ENCODE results near the gene NAP1L4. TPM values are rescaled to one million over a fixed set of nuclear protein-coding genes. Genes with fewer than 3 reads are reported as not detected.

The NAP1L4 gene
- total RNA-seq, 1 donor from 2014 or later, result 224 TPM

DNA sequence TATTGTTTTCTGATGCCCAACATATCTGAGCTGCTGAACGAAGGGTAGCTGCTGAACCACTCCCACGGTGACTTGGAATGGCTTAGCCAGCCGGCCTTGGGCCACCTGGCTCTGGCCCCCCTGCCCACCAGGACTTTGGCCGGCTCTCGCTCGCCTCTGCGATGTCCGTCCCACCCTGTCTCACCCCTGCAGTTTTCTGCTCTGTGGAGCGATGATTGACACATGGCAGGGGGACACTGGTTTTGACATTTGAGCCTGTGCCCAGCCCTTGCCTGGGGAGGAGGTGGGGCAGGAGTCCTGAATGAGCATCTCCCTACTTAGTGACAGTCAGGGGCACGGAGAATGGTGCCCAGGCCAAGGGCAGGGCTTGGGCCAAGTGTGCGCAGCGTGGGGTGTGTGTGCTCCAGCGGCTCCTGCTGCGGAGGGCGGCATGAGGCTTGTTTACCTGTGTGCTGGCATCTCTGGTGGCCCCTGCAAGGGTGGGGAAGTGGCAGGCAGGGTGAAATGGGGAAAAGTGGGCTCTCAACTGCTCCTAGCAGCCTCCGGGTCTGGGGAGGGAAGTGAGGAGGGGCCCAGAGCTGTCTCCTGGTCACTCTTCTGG lies 90.8 kb downstream of the NAP1L4 start:
- Mint-ChIP-seq H3K27me3 (ENCODE audit: low read depth) (no peaks in the 10 kb centered on the region), H3K36me3 (ENCODE audit: low read depth) (no peaks in the 10 kb centered on the region), H3K27ac (ENCODE audit: unreplicated experiment) (peak overlapping the region; percentile 84), H3K4me1 (peaks cover 37% of the 10 kb centered on the region), H3K9me3 (peaks cover 3% of the 10 kb centered on the region), H3K4me3 (peak overlapping the region; percentile 71)
- DNase-seq (ENCODE audit: low read depth, low spot score), result no peak
- TF ChIP-seq, protein P1, sequence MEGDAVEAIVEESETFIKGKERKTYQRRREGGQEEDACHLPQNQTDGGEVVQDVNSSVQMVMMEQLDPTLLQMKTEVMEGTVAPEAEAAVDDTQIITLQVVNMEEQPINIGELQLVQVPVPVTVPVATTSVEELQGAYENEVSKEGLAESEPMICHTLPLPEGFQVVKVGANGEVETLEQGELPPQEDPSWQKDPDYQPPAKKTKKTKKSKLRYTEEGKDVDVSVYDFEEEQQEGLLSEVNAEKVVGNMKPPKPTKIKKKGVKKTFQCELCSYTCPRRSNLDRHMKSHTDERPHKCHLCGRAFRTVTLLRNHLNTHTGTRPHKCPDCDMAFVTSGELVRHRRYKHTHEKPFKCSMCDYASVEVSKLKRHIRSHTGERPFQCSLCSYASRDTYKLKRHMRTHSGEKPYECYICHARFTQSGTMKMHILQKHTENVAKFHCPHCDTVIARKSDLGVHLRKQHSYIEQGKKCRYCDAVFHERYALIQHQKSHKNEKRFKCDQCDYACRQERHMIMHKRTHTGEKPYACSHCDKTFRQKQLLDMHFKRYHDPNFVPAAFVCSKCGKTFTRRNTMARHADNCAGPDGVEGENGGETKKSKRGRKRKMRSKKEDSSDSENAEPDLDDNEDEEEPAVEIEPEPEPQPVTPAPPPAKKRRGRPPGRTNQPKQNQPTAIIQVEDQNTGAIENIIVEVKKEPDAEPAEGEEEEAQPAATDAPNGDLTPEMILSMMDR (conservative IDR thresholded peaks at IDR 0.05), result no peak

DNA sequence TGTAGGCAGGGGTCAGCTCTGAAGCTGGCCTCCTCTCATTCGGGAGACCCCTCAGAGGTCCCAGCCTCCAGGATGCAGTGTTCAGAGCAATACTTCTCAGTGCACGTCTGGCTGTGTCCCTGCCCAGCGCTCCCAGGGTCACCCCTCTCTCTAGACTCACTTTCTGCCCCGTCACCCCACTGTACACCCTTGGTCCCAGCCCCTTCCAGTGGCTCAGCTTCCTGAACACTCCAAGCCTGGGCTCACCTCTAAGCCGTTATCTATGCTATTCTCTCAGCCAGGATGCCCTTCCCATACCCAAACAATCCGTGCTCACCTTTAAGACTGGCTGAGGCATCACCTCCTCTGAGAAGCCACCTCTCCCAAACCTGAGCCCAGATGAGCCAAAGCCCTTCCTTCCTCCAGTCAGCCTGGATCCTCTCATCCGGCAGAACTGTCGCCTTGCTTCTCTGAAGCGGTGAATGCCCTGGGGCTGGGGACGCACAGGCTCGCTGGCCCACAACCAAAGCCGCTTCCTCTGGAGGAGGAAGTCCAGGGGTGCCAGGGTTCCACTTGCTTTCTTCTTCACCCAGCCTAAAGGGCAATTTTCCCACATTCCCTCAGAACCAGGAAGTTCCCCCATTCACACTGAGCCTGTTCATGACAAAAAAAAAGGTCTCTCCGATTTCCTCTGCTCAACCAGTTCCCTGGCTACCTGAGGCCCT lies 92.9 kb downstream of the NAP1L4 start:
- H3K27me3 Mint-ChIP-seq (ENCODE audit: low read depth), result no peaks in the 10 kb centered on the region
- TF ChIP-seq, protein P1 (conservative IDR thresholded peaks at IDR 0.05), result no peak
- H3K9me3 Mint-ChIP-seq, result no peaks in the 10 kb centered on the region
- no peaks in the 10 kb centered on the region for H3K36me3 Mint-ChIP-seq (ENCODE audit: low read depth)
- no peak for DNase-seq (ENCODE audit: low read depth, low spot score)
- H3K4me1 Mint-ChIP-seq, result peaks cover 37% of the 10 kb centered on the region
- peak overlapping the region; percentile 57 for H3K4me3 Mint-ChIP-seq
- peak overlapping the region; percentile 89 for H3K27ac Mint-ChIP-seq (ENCODE audit: unreplicated experiment)

DNA sequence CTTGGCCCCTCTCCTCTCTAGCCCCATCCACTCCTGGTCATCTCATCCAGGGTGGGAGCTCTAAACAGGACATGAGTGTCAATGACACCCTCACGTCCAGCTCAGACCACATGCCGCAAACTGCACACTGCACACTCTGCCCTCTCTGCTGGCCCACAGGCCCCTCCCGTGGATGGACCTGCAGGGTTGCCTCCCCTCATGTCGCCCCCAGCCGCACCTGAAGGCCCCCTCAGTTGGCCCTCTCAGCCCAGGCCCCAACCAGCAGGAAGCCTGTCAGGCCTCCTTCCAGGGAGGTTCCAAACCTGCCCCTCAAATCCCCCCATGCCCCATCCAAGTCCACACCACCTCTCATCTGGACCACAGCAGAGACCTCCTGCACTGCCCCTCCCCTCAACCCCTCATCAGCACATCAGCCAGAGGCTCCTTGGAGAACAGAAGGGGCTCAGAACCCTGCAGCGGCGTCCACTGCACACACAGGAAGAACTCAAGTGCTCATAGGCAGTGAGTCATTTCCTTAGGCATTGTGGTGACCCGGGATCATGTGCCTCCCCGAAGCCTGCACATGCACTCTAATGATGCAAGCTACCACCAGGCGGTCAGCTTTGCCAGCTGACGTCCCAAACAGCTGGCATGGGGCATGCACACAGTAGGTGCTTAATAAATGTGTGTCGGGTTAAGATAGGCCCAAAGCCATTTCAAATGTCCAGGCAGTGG lies 93.6 kb downstream of the NAP1L4 start:
- DNase-seq (ENCODE audit: low read depth, low spot score), result no peak
- Mint-ChIP-seq H3K27me3 (ENCODE audit: low read depth) (no peaks in the 10 kb centered on the region), H3K36me3 (ENCODE audit: low read depth) (no peaks in the 10 kb centered on the region), H3K9me3 (no peaks in the 10 kb centered on the region), H3K4me3 (peak overlapping the region; percentile 57), H3K27ac (ENCODE audit: unreplicated experiment) (peak overlapping the region; percentile 89), H3K4me1 (peaks cover 37% of the 10 kb centered on the region)
- TF ChIP-seq, protein P1 (conservative IDR thresholded peaks at IDR 0.05), result no peak

DNA sequence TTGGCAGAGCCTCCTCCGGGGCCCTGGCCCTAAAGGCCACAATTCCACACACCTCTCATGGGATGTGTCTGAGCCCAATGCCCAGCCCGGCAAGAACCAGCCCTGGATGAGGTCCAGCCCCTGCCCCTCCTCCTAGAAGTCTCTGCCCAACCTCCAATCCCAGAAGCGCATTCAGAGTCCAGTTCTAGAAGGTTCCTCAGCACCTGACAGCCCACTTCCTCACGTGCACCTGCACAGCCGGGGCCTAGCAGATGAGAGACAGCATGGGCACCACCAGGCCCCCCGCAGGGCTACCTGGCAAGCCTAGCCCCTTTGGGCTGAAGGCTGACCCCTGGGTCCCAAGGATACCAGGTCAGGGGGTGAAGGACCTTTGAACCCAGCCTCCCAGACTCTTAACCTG lies 95.1 kb downstream of the NAP1L4 start:
- TF ChIP-seq, protein P1 (conservative IDR thresholded peaks at IDR 0.05), result no peak
- Mint-ChIP-seq H3K27me3 (ENCODE audit: low read depth) (no peaks in the 10 kb centered on the region), H3K4me1 (peaks cover 37% of the 10 kb centered on the region), H3K4me3 (no peak overlapping the region), H3K27ac (ENCODE audit: unreplicated experiment) (no peak overlapping the region), H3K36me3 (ENCODE audit: low read depth) (no peaks in the 10 kb centered on the region), H3K9me3 (no peaks in the 10 kb centered on the region)
- DNase-seq (ENCODE audit: low read depth, low spot score), result no peak

DNA sequence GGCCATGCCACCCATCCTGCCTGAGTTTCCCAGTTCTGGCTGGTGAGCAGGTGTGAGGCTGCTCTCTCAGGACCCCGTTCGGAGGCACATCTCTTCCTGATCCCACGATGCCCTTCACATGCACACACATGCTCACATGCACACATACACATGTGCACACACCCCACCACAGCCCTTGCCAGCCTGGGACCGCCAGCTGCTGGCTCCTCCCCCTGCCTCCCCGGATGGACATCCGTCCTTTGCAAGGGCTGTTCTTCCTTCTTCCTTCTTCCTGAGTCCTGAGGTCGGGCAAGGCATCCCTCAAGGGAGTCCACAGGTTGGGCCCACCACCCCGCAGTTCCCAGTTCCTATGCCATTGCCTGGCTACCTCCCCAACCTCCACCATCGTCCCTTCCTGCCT lies 96.1 kb downstream of the NAP1L4 start:
- TF ChIP-seq, protein P1 (conservative IDR thresholded peaks at IDR 0.05), result no peak
- no peak for DNase-seq (ENCODE audit: low read depth, low spot score)
- Mint-ChIP-seq H3K36me3 (ENCODE audit: low read depth) (no peaks in the 10 kb centered on the region), H3K27me3 (ENCODE audit: low read depth) (no peaks in the 10 kb centered on the region), H3K4me1 (peaks cover 35% of the 10 kb centered on the region), H3K9me3 (no peaks in the 10 kb centered on the region), H3K27ac (ENCODE audit: unreplicated experiment) (no peak overlapping the region), H3K4me3 (no peak overlapping the region)

Other genes with a start within 250 kb of the NAP1L4 start
- 78.3 and 80.0 TPM in 2 replicates for gene CDKN1C, start 106.6 kb downstream of the NAP1L4 start, total RNA-seq
- 1.1 and 1.6 TPM in 2 replicates for gene PHLDA2, start 62.9 kb downstream of the NAP1L4 start, total RNA-seq
- gene CARS1, start 65.1 kb upstream of the NAP1L4 start, total RNA-seq, result 59.2 and 61.8 TPM in 2 replicates
- 30.6 and 31.4 TPM in 2 replicates for gene OSBPL5, start 173.0 kb upstream of the NAP1L4 start, total RNA-seq
- gene MRGPRG, start 226.5 kb upstream of the NAP1L4 start, total RNA-seq, result not detected in 2 replicates
- gene MRGPRE, start 240.1 kb upstream of the NAP1L4 start, total RNA-seq, result not detected in 2 replicates

Data from neural crest cell (in vitro differentiated cells).